K562 (cell line): ENCODE measurements around the gene STXBP5L.

ENCODE experiments used
- EP300 ChIP-seq: IDR thresholded peaks from 2 replicates; pipeline ENCODE4 v1.6.1; 2012; ENCODE audit warnings: low read length, improper control_type of control experiment
- ESRRA ChIP-seq: fragments of 450-650 bp; IDR thresholded peaks from 2 replicates; pipeline ENCODE4 v1.6.1; 2014; ENCODE audit warnings: low read depth, mild to moderate bottlenecking, moderate library complexity, borderline replicate concordance
- KLF1 ChIP-seq: fragments of 450-650 bp; IDR thresholded peaks from 2 replicates; pipeline ENCODE4 v1.6.1; 2016; ENCODE audit warnings: missing genetic modification characterization, missing compliant biosample characterization
- MAFG ChIP-seq: fragments of 450-650 bp; conservative IDR thresholded peaks from 2 replicates; pipeline ENCODE4 v1.6.1; 2016; ENCODE audit warnings: missing genetic modification characterization, missing compliant biosample characterization
- NCOR1 ChIP-seq: fragments of 450-650 bp; IDR thresholded peaks from 2 replicates; pipeline ENCODE4 v1.6.1; 2016; ENCODE audit warnings: mild to moderate bottlenecking, moderate library complexity
- POLR3G ChIP-seq: IDR thresholded peaks from 2 replicates; pipeline ENCODE4 v1.6.1; 2011; ENCODE audit not compliant: insufficient read length, insufficient replicate concordance; ENCODE audit errors: extremely low read depth
- ZFP1 ChIP-seq: fragments of 450-650 bp; formaldehyde crosslinking; IDR thresholded peaks from 2 replicates; pipeline ENCODE4 v1.4.0; 2020; ENCODE audit warnings: mild to moderate bottlenecking, mixed read lengths
- TF ChIP-seq, protein P1 (sequence below): sonication (generic); formaldehyde crosslinking; IDR thresholded peaks from 2 replicates; pipeline ENCODE4 v1.8.0; 2022; ENCODE audit warnings: missing genetic modification reagents, mild to moderate bottlenecking, moderate library complexity, borderline replicate concordance
- TF ChIP-seq, protein P2 (sequence below), 3 experiments: IDR thresholded peaks in 2 of 3; conservative IDR thresholded peaks in 1 of 3; 2 replicates each; pipeline ENCODE4 v1.5.1; 2011 to 2012; ENCODE audit warnings: low read length in 3 of 3, mild to moderate bottlenecking in 3 of 3, control low read depth in 2 of 3, improper control_type of control experiment in 1 of 3, inconsistent platforms in 1 of 3, low read depth in 1 of 3, mixed read lengths in 1 of 3, moderate library complexity in 1 of 3; ENCODE audit not compliant: insufficient read depth in 2 of 3
- TF ChIP-seq, protein P3 (sequence below), 2 experiments: fragments of 450-650 bp; formaldehyde crosslinking in 1 of 2; IDR thresholded peaks; 2 replicates each; pipeline versions ENCODE4 v1.4.0 to v1.6.1; 2014 to 2020; ENCODE audit warnings: mild to moderate bottlenecking in 2 of 2, borderline replicate concordance in 1 of 2, low read depth in 1 of 2

DNA sequence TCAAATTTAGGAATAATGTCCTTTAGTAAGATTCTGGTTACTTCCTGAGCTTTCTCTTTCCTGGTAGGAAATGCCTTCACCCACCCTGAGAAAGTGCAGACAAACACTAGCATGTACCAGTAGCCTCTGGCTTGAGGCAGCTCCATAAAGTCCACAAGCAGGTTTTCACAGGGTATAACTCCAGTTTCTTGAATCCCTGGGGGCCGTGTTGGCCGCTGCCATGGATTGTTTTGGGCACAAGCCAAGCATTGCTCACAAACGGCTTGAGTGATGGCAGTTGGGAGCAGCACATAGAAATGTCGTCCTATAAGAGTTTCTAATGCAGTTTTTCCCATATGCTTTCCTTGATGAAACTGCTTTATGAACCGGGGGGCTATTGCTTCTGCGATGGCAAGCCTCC is 164.1 kb downstream of the STXBP5L start:
- TF ChIP-seq KLF1 (tag): no peak
- TF ChIP-seq, protein P1, sequence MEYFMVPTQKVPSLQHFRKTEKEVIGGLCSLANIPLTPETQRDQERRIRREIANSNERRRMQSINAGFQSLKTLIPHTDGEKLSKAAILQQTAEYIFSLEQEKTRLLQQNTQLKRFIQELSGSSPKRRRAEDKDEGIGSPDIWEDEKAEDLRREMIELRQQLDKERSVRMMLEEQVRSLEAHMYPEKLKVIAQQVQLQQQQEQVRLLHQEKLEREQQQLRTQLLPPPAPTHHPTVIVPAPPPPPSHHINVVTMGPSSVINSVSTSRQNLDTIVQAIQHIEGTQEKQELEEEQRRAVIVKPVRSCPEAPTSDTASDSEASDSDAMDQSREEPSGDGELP: no peak
- TF ChIP-seq, protein P2, sequence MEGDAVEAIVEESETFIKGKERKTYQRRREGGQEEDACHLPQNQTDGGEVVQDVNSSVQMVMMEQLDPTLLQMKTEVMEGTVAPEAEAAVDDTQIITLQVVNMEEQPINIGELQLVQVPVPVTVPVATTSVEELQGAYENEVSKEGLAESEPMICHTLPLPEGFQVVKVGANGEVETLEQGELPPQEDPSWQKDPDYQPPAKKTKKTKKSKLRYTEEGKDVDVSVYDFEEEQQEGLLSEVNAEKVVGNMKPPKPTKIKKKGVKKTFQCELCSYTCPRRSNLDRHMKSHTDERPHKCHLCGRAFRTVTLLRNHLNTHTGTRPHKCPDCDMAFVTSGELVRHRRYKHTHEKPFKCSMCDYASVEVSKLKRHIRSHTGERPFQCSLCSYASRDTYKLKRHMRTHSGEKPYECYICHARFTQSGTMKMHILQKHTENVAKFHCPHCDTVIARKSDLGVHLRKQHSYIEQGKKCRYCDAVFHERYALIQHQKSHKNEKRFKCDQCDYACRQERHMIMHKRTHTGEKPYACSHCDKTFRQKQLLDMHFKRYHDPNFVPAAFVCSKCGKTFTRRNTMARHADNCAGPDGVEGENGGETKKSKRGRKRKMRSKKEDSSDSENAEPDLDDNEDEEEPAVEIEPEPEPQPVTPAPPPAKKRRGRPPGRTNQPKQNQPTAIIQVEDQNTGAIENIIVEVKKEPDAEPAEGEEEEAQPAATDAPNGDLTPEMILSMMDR (IDR thresholded peaks at IDR 0.05 in 2 of 3, conservative IDR thresholded peaks at IDR 0.05 in 1 of 3; ENCODE audit: insufficient read depth in 2 of 3, low read depth in 1 of 3, low read length in 3 of 3): no peak
- TF ChIP-seq, protein P3, sequence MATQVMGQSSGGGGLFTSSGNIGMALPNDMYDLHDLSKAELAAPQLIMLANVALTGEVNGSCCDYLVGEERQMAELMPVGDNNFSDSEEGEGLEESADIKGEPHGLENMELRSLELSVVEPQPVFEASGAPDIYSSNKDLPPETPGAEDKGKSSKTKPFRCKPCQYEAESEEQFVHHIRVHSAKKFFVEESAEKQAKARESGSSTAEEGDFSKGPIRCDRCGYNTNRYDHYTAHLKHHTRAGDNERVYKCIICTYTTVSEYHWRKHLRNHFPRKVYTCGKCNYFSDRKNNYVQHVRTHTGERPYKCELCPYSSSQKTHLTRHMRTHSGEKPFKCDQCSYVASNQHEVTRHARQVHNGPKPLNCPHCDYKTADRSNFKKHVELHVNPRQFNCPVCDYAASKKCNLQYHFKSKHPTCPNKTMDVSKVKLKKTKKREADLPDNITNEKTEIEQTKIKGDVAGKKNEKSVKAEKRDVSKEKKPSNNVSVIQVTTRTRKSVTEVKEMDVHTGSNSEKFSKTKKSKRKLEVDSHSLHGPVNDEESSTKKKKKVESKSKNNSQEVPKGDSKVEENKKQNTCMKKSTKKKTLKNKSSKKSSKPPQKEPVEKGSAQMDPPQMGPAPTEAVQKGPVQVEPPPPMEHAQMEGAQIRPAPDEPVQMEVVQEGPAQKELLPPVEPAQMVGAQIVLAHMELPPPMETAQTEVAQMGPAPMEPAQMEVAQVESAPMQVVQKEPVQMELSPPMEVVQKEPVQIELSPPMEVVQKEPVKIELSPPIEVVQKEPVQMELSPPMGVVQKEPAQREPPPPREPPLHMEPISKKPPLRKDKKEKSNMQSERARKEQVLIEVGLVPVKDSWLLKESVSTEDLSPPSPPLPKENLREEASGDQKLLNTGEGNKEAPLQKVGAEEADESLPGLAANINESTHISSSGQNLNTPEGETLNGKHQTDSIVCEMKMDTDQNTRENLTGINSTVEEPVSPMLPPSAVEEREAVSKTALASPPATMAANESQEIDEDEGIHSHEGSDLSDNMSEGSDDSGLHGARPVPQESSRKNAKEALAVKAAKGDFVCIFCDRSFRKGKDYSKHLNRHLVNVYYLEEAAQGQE (IDR thresholded peaks at IDR 0.05; ENCODE audit: borderline replicate concordance): no peak
- TF ChIP-seq, protein P3 (CRISPR knock-in tag; IDR thresholded peaks at IDR 0.05; ENCODE audit: low read depth): no peak
- no peak for TF ChIP-seq ZFP1 (CRISPR knock-in tag)
- TF ChIP-seq NCOR1: no peak
- no peak for TF ChIP-seq POLR3G
- no peak for TF ChIP-seq MAFG (tag)
- TF ChIP-seq ESRRA: no peak
- TF ChIP-seq EP300: no peak
